MCF 10A (cell line): ENCODE results near the gene PTPRN2. TPM values are rescaled to one million over a fixed set of nuclear protein-coding genes. Genes with fewer than 3 reads are reported as not detected.

Experiments
- BruUV-seq: library from RNA; stranded (reverse); fragments of 400-500 nt; replicated peaks from 2 replicates; lab custom pipeline; 2021; lab: Mats Ljungman, UMichigan
- CTCF ChIA-PET: fragments of 300-600 bp; sonication (Branson Sonifier 250); formaldehyde crosslinking; extraction: SDS; loops from one replicate; lab custom pipeline; 2021; ENCODE audit warnings: antibody characterized with exemption, inconsistent platforms; lab: Yijun Ruan, JAX
- POLR2A ChIA-PET: fragments of 300-600, 350-650 bp; sonication (Branson Sonifier 250); formaldehyde crosslinking; extraction: SDS; loops from one replicate; lab custom pipeline; 2020; ENCODE audit warnings: antibody characterized with exemption, inconsistent platforms; lab: Yijun Ruan, JAX
- DNase-seq: peaks from one replicate; pipeline ENCODE4 v3.0.0-alpha.2; 2018; ENCODE audit not compliant: unreplicated experiment
- H3K27ac Mint-ChIP-seq: one replicate; pipeline ENCODE4 v1.8.0; 2022; ENCODE audit warnings: mild to moderate bottlenecking, low read depth, mixed read lengths; ENCODE audit not compliant: unreplicated experiment
- H3K27me3 Mint-ChIP-seq: one replicate; pipeline ENCODE4 v1.8.0; 2022; ENCODE audit warnings: mixed read lengths; ENCODE audit not compliant: insufficient read depth, unreplicated experiment
- H3K36me3 Mint-ChIP-seq: one replicate; pipeline ENCODE4 v1.8.0; 2022; ENCODE audit warnings: mild to moderate bottlenecking, moderate library complexity, mixed read lengths; ENCODE audit not compliant: insufficient read depth, unreplicated experiment
- H3K4me1 Mint-ChIP-seq: one replicate; pipeline ENCODE4 v1.8.0; 2022; ENCODE audit warnings: mixed read lengths; ENCODE audit not compliant: insufficient read depth, unreplicated experiment
- H3K4me3 Mint-ChIP-seq: one replicate; pipeline ENCODE4 v1.8.0; 2022; ENCODE audit warnings: mild to moderate bottlenecking, moderate library complexity, mixed read lengths; ENCODE audit not compliant: unreplicated experiment
- H3K9me3 Mint-ChIP-seq: one replicate; pipeline ENCODE4 v1.8.0; 2022; ENCODE audit warnings: mixed read lengths; ENCODE audit not compliant: unreplicated experiment
- CTCF ChIP-seq: fragments of 200-600 bp; IDR thresholded peaks from one replicate; pipeline ENCODE4 v1.8.0; 2022; ENCODE audit warnings: antibody characterized with exemption, mild to moderate bottlenecking; ENCODE audit not compliant: unreplicated experiment
- intact Hi-C: fragments of 100-400 bp; cut with micrococcal nuclease; formaldehyde crosslinking; loops from 2 replicates; pipeline ENCODE4 v1.14.1; 2022
- total RNA-seq: library from RNA; stranded (reverse); gene quantifications from 2 replicates; pipeline ENCODE4 v1.2.3, GENCODE V29; 2022

The PTPRN2 gene
- total RNA-seq, 1 experiment from 2014 or later, result 4.5 TPM

GRCh38 chr7:158286210-158286609 is 301.4 kb downstream of the PTPRN2 start:
- Mint-ChIP-seq H3K36me3 (peaks cover 6% of the 10 kb centered on the region), H3K27me3 (no peaks in the 10 kb centered on the region), H3K9me3 (peaks cover 34% of the 10 kb centered on the region), H3K4me3 (no peak overlapping the region), H3K27ac (no peak overlapping the region), H3K4me1 (no peaks in the 10 kb centered on the region)
- no peak for DNase-seq
- no peak for TF ChIP-seq CTCF
- ChIA-PET POLR2A (no interaction called here), CTCF (interaction anchor here (0.6 to 0.7 kb wide), 2 partner anchors 331 to 854 kb away, joined by 3 to 4 read pairs; no protein-coding TSS in a partner anchor)
- BruUV-seq, result no TSS peak
- intact Hi-C loops, result no loop called here

- intact Hi-C loops, result no loop called here
- Mint-ChIP-seq H3K36me3 (peaks cover 6% of the 10 kb centered on the region), H3K27me3 (no peaks in the 10 kb centered on the region), H3K27ac (no peak overlapping the region), H3K4me1 (no peaks in the 10 kb centered on the region), H3K4me3 (no peak overlapping the region), H3K9me3 (peaks cover 38% of the 10 kb centered on the region)
- no TSS peak for BruUV-seq
- CTCF ChIA-PET, result interaction anchor here (0.5 kb wide), 1 partner anchor 802 kb away, joined by 3 read pairs; no protein-coding TSS in a partner anchor
- no peak for DNase-seq
- no peak for TF ChIP-seq CTCF
- POLR2A ChIA-PET, result no interaction called here
These were observed 302.2 kb downstream of the PTPRN2 start for GRCh38 chr7:158285383-158285770.

- H3K27me3 Mint-ChIP-seq, result no peaks in the 10 kb centered on the region
- no peak for TF ChIP-seq CTCF
- H3K4me1 Mint-ChIP-seq, result no peaks in the 10 kb centered on the region
- no TSS peak for BruUV-seq
- H3K27ac Mint-ChIP-seq, result no peak overlapping the region
- H3K4me3 Mint-ChIP-seq, result no peak overlapping the region
- H3K9me3 Mint-ChIP-seq, result peaks cover 42% of the 10 kb centered on the region
- peaks cover 6% of the 10 kb centered on the region for H3K36me3 Mint-ChIP-seq
- ChIA-PET POLR2A (no interaction called here), CTCF (interaction anchor here (0.5 kb wide), 1 partner anchor 802 kb away, joined by 3 read pairs; no protein-coding TSS in a partner anchor)
- intact Hi-C loops, result no loop called here
- DNase-seq, result no peak
These were observed 302.8 kb downstream of the PTPRN2 start for GRCh38 chr7:158284617-158285382.

GRCh38 chr7:158284121-158284520 is 303.5 kb downstream of the PTPRN2 start:
- no TSS peak for BruUV-seq
- DNase-seq, result no peak
- H3K27me3 Mint-ChIP-seq, result no peaks in the 10 kb centered on the region
- POLR2A ChIA-PET, result no interaction called here
- peaks cover 6% of the 10 kb centered on the region for H3K36me3 Mint-ChIP-seq
- no peaks in the 10 kb centered on the region for H3K4me1 Mint-ChIP-seq
- no peak for TF ChIP-seq CTCF
- intact Hi-C loops, result no loop called here
- H3K27ac Mint-ChIP-seq, result no peak overlapping the region
- CTCF ChIA-PET, result no interaction called here
- H3K4me3 Mint-ChIP-seq, result no peak overlapping the region
- H3K9me3 Mint-ChIP-seq, result peaks cover 37% of the 10 kb centered on the region
